Neural progenitor cell (in vitro differentiated cells): Measurements from ENCODE around the gene EPB41L3.

Experiments
- CTCF ChIP-seq: fragments of 200-600 bp; sonication (generic); IDR thresholded peaks from 2 replicates; pipeline ENCODE4 v1.5.1; 2017; ENCODE audit warnings: antibody characterized with exemption, mild to moderate bottlenecking
- EZH2 ChIP-seq: fragments of 200-600 bp; sonication (generic); IDR thresholded peaks from 2 replicates; pipeline ENCODE4 v1.6.1; 2017; ENCODE audit warnings: antibody characterized with exemption, mild to moderate bottlenecking, moderate library complexity
- EZH2phosphoT487 ChIP-seq: fragments of 200-600 bp; sonication (generic); IDR thresholded peaks from 2 replicates; pipeline ENCODE4 v1.6.1; 2017; ENCODE audit warnings: antibody characterized with exemption

GRCh38 chr18:5484526-5484925, 59.3 kb downstream of the EPB41L3 start:
- no peak for TF ChIP-seq EZH2
- no peak for TF ChIP-seq CTCF
- no peak for TF ChIP-seq EZH2phosphoT487
